ENCODE data around the gene NEDD9.
A peak's percentile ranks its signal among the peaks of the same experiment; 100 is the strongest.

Gene NEDD9

GRCh38 chr6:11260249-11261038 is 28.0 kb upstream of the NEDD9 start:
- no peak for DNase-seq

GRCh38 chr6:11258260-11259237 is 26.1 kb upstream of the NEDD9 start:
- no peak for DNase-seq

DNA sequence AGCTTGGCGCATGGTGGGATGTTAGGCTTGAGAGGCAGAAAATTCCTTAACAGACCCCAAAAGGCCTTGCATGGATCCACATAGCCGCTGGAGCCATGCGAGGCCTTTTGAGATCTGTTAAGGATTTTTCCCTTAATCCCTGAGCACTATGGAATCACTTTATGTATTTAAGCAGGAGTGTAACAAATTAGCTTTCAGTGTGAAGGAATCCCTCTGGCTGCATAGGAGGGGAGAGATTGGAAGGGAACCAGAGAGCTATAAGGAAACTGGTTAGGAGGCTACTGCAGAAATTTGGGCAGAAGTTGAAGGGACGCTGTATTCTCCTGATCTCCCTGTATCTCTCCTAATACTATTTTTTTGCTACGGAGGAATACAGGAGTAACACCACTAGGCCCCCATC is 23.1 kb upstream of the NEDD9 start:
- DNase-seq, result no peak

- DNase-seq, result no peak
These were observed 21.1 kb upstream of the NEDD9 start for GRCh38 chr6:11253594-11253993.

GRCh38 chr6:11251553-11252360 is 19.3 kb upstream of the NEDD9 start:
- DNase-seq, result peak; percentile 33

- DNase-seq, result no peak
These were observed 17.6 kb upstream of the NEDD9 start for GRCh38 chr6:11250108-11250507.

DNA sequence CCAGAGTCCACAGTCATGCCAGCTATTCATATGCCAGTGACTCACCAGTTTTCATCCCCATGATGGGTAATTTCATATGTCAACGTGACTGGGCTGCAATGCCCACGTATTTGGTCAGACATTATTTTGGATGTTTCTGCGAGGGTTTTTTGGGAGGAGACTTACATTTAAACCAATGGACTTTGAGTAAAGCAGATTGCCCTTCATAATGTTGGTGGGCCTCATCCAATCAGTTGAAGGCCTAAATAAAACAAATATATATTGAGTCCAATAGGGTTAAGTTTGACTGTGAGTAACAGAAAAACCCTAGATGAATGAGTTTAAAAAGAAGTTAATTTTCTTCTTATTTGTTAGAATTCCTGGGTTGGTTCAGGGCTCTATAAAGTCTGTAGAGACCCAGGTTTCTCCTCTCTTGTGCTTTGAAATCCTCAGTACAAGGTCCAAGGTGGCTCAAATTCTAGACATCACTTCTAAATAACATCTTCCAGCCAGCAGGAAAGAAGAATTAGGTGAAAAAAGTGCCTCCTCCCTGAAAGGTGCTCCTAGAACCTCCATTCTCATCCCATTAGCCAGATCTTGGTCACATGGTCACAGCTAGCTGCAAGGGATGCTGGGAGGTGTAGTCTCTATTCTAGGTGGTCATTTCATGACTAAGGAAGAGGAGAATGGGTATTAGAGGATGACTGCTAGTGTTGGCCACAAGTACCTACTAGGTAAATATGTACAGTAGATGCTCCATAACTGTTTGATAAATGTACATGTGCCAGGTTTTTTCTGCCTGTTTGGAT is 16.7 kb upstream of the NEDD9 start:
- no peak for DNase-seq

DNA sequence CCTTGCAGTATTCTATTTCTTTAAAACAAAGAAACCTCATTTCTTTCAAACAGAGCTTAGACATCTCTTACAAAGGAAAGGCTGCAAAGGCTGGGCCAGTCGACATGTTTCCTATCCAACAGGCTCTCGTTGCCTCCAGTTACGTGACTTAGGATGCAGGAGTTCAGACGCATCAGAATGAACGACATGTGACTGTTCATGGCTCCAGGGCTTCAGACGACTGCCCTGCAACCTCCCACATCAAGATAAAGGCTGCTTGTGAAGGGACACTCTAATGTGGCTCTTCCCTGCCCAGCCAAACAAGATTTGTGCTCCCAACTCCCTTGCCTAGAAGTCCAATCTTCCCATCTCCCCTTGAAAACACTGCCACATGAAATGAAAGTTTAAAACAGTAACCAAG is 14.3 kb upstream of the NEDD9 start:
- no peak for DNase-seq

DNA sequence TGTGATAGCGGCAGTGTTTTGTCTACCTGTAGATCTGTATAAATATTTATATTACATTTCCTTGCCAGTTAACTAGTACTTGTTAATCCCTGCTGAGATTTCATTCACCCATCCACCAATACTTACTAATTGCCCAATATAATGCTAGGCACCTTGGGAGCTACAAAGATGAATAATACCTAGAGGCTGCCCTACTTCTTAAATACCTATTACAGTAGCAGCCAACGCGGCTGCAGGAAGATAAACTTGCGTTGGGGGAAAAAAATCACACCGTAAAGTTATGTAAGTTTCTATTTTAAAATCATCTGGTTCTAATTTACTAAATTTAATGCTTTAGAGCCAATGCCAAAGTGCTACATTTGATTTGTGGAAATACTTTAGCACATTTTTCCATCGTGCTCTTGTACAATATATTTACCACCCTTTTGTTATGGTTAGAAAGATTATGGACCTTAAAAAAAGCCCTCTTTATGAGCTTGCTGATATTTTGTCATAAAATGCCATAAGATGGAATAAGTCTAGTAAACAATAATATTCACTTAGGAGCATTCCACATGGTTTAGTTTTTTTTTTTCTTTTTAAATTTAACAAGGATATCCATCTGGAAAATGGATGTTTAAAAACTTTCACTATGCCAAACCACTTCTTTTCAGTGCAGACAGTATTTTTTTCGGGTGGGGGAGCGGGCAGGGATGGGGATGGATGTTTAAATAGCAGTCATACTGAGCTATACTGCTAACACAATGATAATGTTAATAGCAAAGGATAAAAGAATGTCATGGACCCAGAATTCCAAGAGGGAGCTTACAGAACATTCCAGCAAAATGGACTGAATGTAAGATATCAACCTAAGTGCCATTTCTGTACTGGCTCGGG is 13.2 kb upstream of the NEDD9 start:
- no peak for DNase-seq

GRCh38 chr6:11244387-11245126 is 12.1 kb upstream of the NEDD9 start:
- no peak for DNase-seq

DNA sequence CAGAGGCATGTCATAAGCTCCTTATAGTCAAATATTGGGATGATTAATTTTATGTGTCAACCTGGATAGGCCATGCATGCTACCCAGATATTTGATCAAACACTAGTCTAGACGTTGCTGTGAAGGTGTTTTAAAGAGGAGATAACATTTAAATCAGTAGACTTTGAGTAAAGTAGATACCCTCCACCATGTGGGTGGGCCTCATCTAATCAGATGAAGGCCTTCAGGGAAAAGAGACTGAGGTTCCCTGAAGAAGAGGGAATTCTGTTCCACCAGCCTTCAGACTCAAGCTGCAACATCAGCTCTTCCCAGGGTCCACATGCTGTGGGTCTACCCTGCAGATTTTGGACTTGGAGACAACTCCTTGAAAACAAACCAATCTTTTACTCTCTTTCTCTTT is 11.4 kb upstream of the NEDD9 start:
- DNase-seq, result no peak

GRCh38 chr6:11242711-11243110 is 10.2 kb upstream of the NEDD9 start:
- no peak for DNase-seq

DNA sequence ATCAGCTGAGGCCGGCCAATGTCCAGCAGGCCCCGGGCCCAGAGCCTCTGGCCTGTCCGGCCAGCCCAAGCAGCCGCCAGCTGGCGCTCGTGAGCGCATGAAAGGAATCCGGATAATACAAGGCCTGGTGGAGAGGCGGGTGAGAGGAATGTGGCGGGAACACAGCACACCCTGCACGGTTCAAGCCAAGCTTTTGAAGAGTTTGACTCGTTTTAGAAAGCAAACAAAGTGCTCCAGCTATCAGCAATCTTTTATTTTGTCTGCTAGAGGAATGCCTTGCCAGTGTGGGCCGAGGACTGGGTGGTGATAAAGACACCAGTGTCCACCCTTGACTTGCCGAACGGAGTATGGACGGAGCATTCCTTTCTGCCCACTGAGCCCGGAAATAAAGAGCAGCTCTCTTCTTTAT is 9.3 kb upstream of the NEDD9 start:
- DNase-seq, result no peak

DNA sequence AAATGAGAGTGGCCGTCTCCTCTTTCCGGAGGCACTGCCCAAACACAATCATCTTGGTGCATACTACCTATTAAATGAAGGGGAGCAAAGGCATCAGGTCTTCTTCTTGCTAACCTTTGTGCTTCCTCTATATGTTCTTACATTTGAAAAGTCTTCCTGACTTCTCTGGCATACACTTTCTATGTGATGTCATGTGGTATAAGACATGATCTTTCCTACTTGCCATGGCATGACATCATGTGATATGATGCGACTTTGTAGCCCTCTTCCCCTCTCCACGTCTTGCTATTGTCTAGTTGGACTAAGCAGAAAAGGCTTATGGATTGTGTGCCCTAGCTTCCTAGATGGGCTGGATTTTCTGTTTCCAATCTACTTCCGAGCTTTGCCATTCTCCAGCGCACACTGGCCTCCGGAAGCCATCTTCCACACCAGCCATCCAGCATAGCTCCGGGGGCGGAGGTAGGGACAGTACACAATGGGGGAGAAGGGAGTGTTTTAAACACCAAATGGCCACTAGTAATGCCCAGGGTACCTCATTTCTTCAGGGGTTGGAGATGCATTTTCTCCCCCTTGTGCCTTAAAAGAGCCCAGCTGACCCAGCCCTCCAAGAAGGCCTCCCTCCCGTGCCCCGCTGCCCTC is 8.8 kb upstream of the NEDD9 start:
- DNase-seq, result no peak

GRCh38 chr6:11237956-11238355 is 5.5 kb upstream of the NEDD9 start:
- DNase-seq, result no peak

- DNase-seq, result no peak
These were observed 5.0 kb upstream of the NEDD9 start for GRCh38 chr6:11237428-11237827.

GRCh38 chr6:11236915-11237314 is 4.4 kb upstream of the NEDD9 start:
- DNase-seq, result no peak

DNA sequence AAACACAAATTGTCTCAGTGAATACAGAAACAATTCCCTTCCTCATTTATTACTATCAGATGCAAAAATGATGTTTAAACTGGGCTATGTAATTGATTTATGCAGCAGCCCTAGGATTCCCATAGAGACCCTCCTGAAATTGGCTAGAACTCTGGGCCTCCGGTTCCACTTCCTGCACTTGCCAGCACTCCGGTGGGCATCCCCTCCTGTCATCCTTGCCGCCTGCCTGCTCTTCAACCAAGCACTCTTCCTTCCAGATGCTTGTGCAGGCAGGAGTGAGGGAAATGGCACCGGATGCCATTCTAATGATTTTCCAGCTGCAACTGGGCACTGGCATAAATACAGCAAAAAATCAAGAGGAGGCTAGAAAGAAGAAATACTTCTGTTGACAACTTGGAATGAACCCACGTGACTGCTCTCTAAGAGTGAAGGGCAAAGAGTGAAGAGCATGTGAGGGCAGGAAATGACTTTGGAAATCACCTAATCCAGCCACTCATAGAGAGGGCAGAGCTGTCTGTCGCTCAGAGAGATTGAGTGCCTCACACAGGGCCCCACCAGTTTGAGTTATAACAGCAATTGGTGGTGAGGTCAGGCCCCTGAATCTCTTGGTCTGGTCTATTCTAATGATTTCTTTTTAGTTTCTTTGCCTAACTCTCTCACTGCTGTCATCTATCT is 3.7 kb upstream of the NEDD9 start:
- peak; percentile 59 for DNase-seq

GRCh38 chr6:11235062-11235461 is 2.6 kb upstream of the NEDD9 start:
- no peak for DNase-seq
